ENCODE measurements around the gene DNAAF8.

- TF ChIP-seq EP300 (IDR thresholded peaks at IDR 0.05): no peak
- no peak for TF ChIP-seq CTCF (IDR thresholded peaks at IDR 0.05)
These were observed 2.2 kb downstream of the DNAAF8 start for GRCh38 chr16:4736546-4736945.
